ENCODE measurements around the gene PAPPA. TPM values are rescaled to one million over a fixed set of nuclear protein-coding genes. Genes with fewer than 3 reads are reported as not detected.

PAPPA gene
- total RNA-seq, 2 experiments from 2014 or later, result not detected

- Mint-ChIP-seq H3K27ac (no peak overlapping the region), H3K9me3 (no peaks in the 10 kb centered on the region), H3K4me1 (ENCODE audit: low read depth) (no peaks in the 10 kb centered on the region), H3K36me3 (ENCODE audit: low read depth) (no peaks in the 10 kb centered on the region), H3K4me3 (no peak overlapping the region), H3K27me3 (no peaks in the 10 kb centered on the region)
- no peak for TF ChIP-seq CTCF (IDR thresholded peaks at IDR 0.05)
- ChIA-PET CTCF (no interaction called here), POLR2A (no interaction called here)
- no peak for ATAC-seq
- intact Hi-C loops (cut with micrococcal nuclease), result no loop called here
- no peak for DNase-seq
These were observed 211.5 kb downstream of the PAPPA start for GRCh38 chr9:116365056-116365471.

DNA sequence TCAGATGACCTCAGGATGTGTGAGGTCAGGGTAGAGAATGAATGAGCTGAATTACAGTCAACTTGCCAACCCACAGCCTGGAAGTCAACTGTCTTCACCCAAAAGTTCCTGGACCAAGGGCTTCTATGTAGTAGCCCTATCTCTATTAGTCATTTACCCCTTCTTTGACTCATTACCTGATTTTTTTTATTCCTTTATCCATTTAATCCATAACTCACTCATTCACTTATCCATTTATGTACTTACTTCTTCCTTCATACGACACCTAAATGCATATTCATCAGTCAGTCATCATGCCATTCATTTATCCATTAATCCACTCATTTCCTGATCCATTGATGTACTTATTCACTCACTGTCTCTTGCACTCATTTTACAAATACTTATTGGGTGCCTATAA, 212.7 kb downstream of the PAPPA start:
- intact Hi-C loops (cut with micrococcal nuclease), result no loop called here
- Mint-ChIP-seq H3K27me3 (no peaks in the 10 kb centered on the region), H3K4me1 (ENCODE audit: low read depth) (no peaks in the 10 kb centered on the region), H3K4me3 (no peak overlapping the region), H3K9me3 (no peaks in the 10 kb centered on the region), H3K27ac (no peak overlapping the region), H3K36me3 (ENCODE audit: low read depth) (no peaks in the 10 kb centered on the region)
- TF ChIP-seq CTCF (IDR thresholded peaks at IDR 0.05), result no peak
- ATAC-seq (no peak), DNase-seq (no peak)
- POLR2A ChIA-PET, result no interaction called here
- CTCF ChIA-PET, result no interaction called here

- ChIA-PET POLR2A (no interaction called here), CTCF (no interaction called here)
- no peak overlapping the region for H3K4me3 Mint-ChIP-seq
These were observed 215.1 kb downstream of the PAPPA start for GRCh38 chr9:116368680-116369079.

GRCh38 chr9:116369706-116370105, 216.1 kb downstream of the PAPPA start:
- Mint-ChIP-seq H3K4me3 (no peak overlapping the region), H3K27me3 (no peaks in the 10 kb centered on the region), H3K4me1 (ENCODE audit: low read depth) (no peaks in the 10 kb centered on the region), H3K36me3 (ENCODE audit: low read depth) (no peaks in the 10 kb centered on the region), H3K27ac (no peak overlapping the region), H3K9me3 (no peaks in the 10 kb centered on the region)
- TF ChIP-seq CTCF (IDR thresholded peaks at IDR 0.05), result no peak
- intact Hi-C loops (cut with micrococcal nuclease), result no loop called here
- no peak for DNase-seq
- POLR2A ChIA-PET, result no interaction called here
- ATAC-seq, result no peak
- CTCF ChIA-PET, result no interaction called here

More at GRCh38 chr9:116368680-116369079, 215.1 kb downstream of the PAPPA start:
- ATAC-seq (no peak), DNase-seq (no peak)
- Mint-ChIP-seq H3K27me3 (no peaks in the 10 kb centered on the region), H3K27ac (no peak overlapping the region), H3K36me3 (ENCODE audit: low read depth) (no peaks in the 10 kb centered on the region), H3K9me3 (no peaks in the 10 kb centered on the region), H3K4me1 (ENCODE audit: low read depth) (no peaks in the 10 kb centered on the region)
- TF ChIP-seq CTCF (IDR thresholded peaks at IDR 0.05), result no peak
- intact Hi-C loops (cut with micrococcal nuclease), result no loop called here

GRCh38 chr9:116370556-116370955, 217.0 kb downstream of the PAPPA start:
- DNase-seq, result no peak
- POLR2A ChIA-PET, result no interaction called here

More at GRCh38 chr9:116370556-116370955, 217.0 kb downstream of the PAPPA start:
- no peaks in the 10 kb centered on the region for H3K36me3 Mint-ChIP-seq (ENCODE audit: low read depth)
- H3K4me1 Mint-ChIP-seq (ENCODE audit: low read depth), result no peaks in the 10 kb centered on the region
- CTCF ChIA-PET, result no interaction called here
- H3K4me3 Mint-ChIP-seq, result no peak overlapping the region
- ATAC-seq, result no peak
- no peak for TF ChIP-seq CTCF (IDR thresholded peaks at IDR 0.05)
- H3K27ac Mint-ChIP-seq, result no peak overlapping the region
- intact Hi-C loops (cut with micrococcal nuclease), result no loop called here
- H3K27me3 Mint-ChIP-seq, result no peaks in the 10 kb centered on the region
- H3K9me3 Mint-ChIP-seq, result no peaks in the 10 kb centered on the region
